GM12878 (cell line): ENCODE results near the gene CCL20. TPM values are rescaled to one million over a fixed set of nuclear protein-coding genes. Genes with fewer than 3 reads are reported as not detected.

Experiments
- BHLHE40 ChIP-seq, 2 experiments: fragments of 450-650 bp in 1 of 2; IDR thresholded peaks; 2 replicates each; pipeline ENCODE4 v1.6.1; 2011 to 2017; ENCODE audit warnings: low read depth in 2 of 2, borderline replicate concordance in 1 of 2, improper control_type of control experiment in 1 of 2, low read length in 1 of 2, mild to moderate bottlenecking in 1 of 2
- BRCA1 ChIP-seq: IDR thresholded peaks from 2 replicates; pipeline ENCODE4 v1.6.1; 2011; ENCODE audit warnings: low read depth, low read length, improper control_type of control experiment
- ESRRA ChIP-seq: IDR thresholded peaks from 2 replicates; pipeline ENCODE4 v1.6.1; 2012; ENCODE audit warnings: mild to moderate bottlenecking, low read length, improper control_type of control experiment
- EZH2 ChIP-seq: IDR thresholded peaks from 2 replicates; pipeline ENCODE4 v1.6.1; 2012; ENCODE audit warnings: low read depth, mild to moderate bottlenecking, control low read depth, inconsistent platforms, low read length, borderline replicate concordance; ENCODE audit not compliant: control insufficient read depth
- GABPA ChIP-seq: IDR thresholded peaks from 2 replicates; pipeline ENCODE4 v1.6.1; 2014; ENCODE audit warnings: antibody characterized with exemption, low read depth, mild to moderate bottlenecking, inconsistent platforms
- IKZF1 ChIP-seq: fragments of 450-650 bp; conservative IDR thresholded peaks from 2 replicates; pipeline ENCODE4 v1.6.1; 2017; ENCODE audit warnings: antibody characterized with exemption, mild to moderate bottlenecking
- IRF4 ChIP-seq: IDR thresholded peaks from 2 replicates; pipeline ENCODE4 v1.6.1; 2011; ENCODE audit warnings: low read depth, low read length
- KDM1A ChIP-seq: fragments of 200-600 bp; sonication (generic); IDR thresholded peaks from 2 replicates; pipeline ENCODE4 v1.6.1; 2016; ENCODE audit warnings: borderline replicate concordance
- MYB ChIP-seq: fragments of 150-350 bp; IDR thresholded peaks from 2 replicates; pipeline ENCODE4 v1.6.1; 2014; ENCODE audit warnings: mild to moderate bottlenecking, low read depth, low read length, borderline replicate concordance
- PAX5 ChIP-seq: IDR thresholded peaks from 2 replicates; pipeline ENCODE4 v1.6.1; 2011; ENCODE audit warnings: low read depth, low read length, borderline replicate concordance
- PML ChIP-seq: IDR thresholded peaks from 2 replicates; pipeline ENCODE4 v1.6.1; 2012; ENCODE audit warnings: low read length, inconsistent platforms
- RUNX3 ChIP-seq: IDR thresholded peaks from 2 replicates; pipeline ENCODE4 v1.6.1; 2012; ENCODE audit warnings: low read length, inconsistent platforms
- SPI1 ChIP-seq: IDR thresholded peaks from 2 replicates; pipeline ENCODE4 v1.6.1; 2011; ENCODE audit warnings: low read depth, mild to moderate bottlenecking, low read length, moderate library complexity, borderline replicate concordance; ENCODE audit not compliant: insufficient read depth
- SUPT20H ChIP-seq: IDR thresholded peaks from 2 replicates; pipeline ENCODE4 v1.6.1; 2011; ENCODE audit warnings: low read depth, mild to moderate bottlenecking, low read length, moderate library complexity, borderline replicate concordance; ENCODE audit not compliant: control insufficient read depth
- SUZ12 ChIP-seq: fragments of 200-600 bp; sonication (generic); IDR thresholded peaks from one replicate; pipeline ENCODE4 v1.6.1; 2018; ENCODE audit warnings: antibody characterized with exemption, mild to moderate bottlenecking; ENCODE audit not compliant: unreplicated experiment
- ZZZ3 ChIP-seq: IDR thresholded peaks from 2 replicates; pipeline ENCODE4 v1.6.1; 2011; ENCODE audit warnings: low read depth; ENCODE audit not compliant: control insufficient read depth, insufficient read length
- polyA plus RNA-seq, 11 experiments: library from polyadenylated mRNA; depleted of rRNA in 4 of 11; unstranded in 6 of 11; stranded (reverse) in 5 of 11; fragments of >200 nt; fragmentation: Nextera tagmentation in 4 of 11; fragmentation: Illumina TruSeq in 1 of 11; extraction: Ambion mirVana in 4 of 11; extraction: Trizol in 1 of 11; gene quantifications; 1 replicate in 1 of 11; 2 replicates in 10 of 11; pipeline versions ENCODE4 v1.2.1 to v1.2.3, GENCODE V29; 2011 to 2016; ENCODE audit warnings: inconsistent platforms in 2 of 11, missing spikeins in 2 of 11, low read depth in 1 of 11
- total RNA-seq, 4 experiments: library from RNA; depleted of rRNA in 3 of 4; stranded (reverse); fragments of >200 nt in 3 of 4; fragmentation: Illumina TruSeq in 1 of 4; extraction: Trizol in 1 of 4; gene quantifications; 2 replicates each; pipeline versions ENCODE4 v1.2.1 to v1.2.3, GENCODE V29; 2013 to 2021
- TF ChIP-seq, protein P1 (sequence below): IDR thresholded peaks from 2 replicates; pipeline ENCODE4 v1.6.1; 2012; ENCODE audit warnings: low read length, inconsistent platforms
- TF ChIP-seq, protein P2 (sequence below): fragments of 450-650 bp; IDR thresholded peaks from 2 replicates; pipeline ENCODE4 v1.6.1; 2016; ENCODE audit warnings: mild to moderate bottlenecking, moderate library complexity, borderline replicate concordance
- TF ChIP-seq, protein P3 (sequence below): fragments of 450-650 bp; IDR thresholded peaks from 2 replicates; pipeline ENCODE4 v1.6.1; 2017; ENCODE audit warnings: mild to moderate bottlenecking, low read depth, inconsistent platforms; ENCODE audit not compliant: poor library complexity, severe bottlenecking
- TF ChIP-seq, protein P4 (sequence below): fragments of 450-650 bp; IDR thresholded peaks from 2 replicates; pipeline ENCODE4 v1.6.1; 2018; ENCODE audit warnings: mild to moderate bottlenecking, low read depth, moderate library complexity; ENCODE audit not compliant: partially characterized antibody

The CCL20 gene
- total and polyA plus RNA-seq, 10 of the 15 experiments (the other 5 are each of a cell fraction or from before 2014, with no cell fraction given), result 5.5 to 35.7 (median 15.6) TPM

DNA sequence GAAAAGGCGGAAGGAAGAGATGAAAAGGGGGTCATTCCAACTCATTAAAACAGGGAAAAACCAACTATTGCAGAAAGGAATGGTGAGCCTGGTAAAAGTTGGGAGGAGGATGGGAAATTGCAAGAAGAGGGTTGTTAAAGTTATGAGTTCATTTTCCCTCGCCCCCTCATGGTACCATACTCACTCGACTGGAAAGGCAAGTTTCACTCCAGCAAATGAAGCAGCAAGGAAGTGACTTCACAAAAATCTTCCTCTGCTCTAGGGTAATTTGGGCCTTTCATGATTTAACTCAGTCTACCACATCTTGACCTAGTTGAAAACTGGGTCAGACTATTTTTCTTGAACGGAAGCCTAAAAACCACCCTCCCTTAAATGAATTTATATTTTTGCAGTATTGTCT lies 34.9 kb downstream of the CCL20 start (continued):
- TF ChIP-seq EZH2 (no peak), BHLHE40 (IDR thresholded peaks at IDR 0.05; ENCODE audit: borderline replicate concordance in 1 of 2, low read depth in 2 of 2, low read length in 1 of 2) (no peak), PAX5 (peak; percentile 79), ESRRA (no peak), GABPA (peak; percentile 72), BRCA1 (no peak), IRF4 (peak; percentile 66; the same call in 1 of the 2 replicates), SPI1 (peak; percentile 65; the same call in 1 of the 2 replicates), KDM1A (no peak), RUNX3 (peak; percentile 87), MYB (no peak), PML (peak; percentile 33; the same call in 1 of the 2 replicates), ZZZ3 (no peak), IKZF1 (peak; percentile 88), SUZ12 (no peak), SUPT20H (no peak)
- TF ChIP-seq, protein P1, sequence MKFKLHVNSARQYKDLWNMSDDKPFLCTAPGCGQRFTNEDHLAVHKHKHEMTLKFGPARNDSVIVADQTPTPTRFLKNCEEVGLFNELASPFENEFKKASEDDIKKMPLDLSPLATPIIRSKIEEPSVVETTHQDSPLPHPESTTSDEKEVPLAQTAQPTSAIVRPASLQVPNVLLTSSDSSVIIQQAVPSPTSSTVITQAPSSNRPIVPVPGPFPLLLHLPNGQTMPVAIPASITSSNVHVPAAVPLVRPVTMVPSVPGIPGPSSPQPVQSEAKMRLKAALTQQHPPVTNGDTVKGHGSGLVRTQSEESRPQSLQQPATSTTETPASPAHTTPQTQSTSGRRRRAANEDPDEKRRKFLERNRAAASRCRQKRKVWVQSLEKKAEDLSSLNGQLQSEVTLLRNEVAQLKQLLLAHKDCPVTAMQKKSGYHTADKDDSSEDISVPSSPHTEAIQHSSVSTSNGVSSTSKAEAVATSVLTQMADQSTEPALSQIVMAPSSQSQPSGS, result peak; percentile 84
- TF ChIP-seq, protein P2, sequence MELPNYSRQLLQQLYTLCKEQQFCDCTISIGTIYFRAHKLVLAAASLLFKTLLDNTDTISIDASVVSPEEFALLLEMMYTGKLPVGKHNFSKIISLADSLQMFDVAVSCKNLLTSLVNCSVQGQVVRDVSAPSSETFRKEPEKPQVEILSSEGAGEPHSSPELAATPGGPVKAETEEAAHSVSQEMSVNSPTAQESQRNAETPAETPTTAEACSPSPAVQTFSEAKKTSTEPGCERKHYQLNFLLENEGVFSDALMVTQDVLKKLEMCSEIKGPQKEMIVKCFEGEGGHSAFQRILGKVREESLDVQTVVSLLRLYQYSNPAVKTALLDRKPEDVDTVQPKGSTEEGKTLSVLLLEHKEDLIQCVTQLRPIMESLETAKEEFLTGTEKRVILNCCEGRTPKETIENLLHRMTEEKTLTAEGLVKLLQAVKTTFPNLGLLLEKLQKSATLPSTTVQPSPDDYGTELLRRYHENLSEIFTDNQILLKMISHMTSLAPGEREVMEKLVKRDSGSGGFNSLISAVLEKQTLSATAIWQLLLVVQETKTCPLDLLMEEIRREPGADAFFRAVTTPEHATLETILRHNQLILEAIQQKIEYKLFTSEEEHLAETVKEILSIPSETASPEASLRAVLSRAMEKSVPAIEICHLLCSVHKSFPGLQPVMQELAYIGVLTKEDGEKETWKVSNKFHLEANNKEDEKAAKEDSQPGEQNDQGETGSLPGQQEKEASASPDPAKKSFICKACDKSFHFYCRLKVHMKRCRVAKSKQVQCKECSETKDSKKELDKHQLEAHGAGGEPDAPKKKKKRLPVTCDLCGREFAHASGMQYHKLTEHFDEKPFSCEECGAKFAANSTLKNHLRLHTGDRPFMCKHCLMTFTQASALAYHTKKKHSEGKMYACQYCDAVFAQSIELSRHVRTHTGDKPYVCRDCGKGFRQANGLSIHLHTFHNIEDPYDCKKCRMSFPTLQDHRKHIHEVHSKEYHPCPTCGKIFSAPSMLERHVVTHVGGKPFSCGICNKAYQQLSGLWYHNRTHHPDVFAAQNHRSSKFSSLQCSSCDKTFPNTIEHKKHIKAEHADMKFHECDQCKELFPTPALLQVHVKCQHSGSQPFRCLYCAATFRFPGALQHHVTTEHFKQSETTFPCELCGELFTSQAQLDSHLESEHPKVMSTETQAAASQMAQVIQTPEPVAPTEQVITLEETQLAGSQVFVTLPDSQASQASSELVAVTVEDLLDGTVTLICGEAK, result no peak
- TF ChIP-seq, protein P3, sequence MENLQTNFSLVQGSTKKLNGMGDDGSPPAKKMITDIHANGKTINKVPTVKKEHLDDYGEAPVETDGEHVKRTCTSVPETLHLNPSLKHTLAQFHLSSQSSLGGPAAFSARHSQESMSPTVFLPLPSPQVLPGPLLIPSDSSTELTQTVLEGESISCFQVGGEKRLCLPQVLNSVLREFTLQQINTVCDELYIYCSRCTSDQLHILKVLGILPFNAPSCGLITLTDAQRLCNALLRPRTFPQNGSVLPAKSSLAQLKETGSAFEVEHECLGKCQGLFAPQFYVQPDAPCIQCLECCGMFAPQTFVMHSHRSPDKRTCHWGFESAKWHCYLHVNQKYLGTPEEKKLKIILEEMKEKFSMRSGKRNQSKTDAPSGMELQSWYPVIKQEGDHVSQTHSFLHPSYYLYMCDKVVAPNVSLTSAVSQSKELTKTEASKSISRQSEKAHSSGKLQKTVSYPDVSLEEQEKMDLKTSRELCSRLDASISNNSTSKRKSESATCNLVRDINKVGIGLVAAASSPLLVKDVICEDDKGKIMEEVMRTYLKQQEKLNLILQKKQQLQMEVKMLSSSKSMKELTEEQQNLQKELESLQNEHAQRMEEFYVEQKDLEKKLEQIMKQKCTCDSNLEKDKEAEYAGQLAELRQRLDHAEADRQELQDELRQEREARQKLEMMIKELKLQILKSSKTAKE, result peak; percentile 63
- TF ChIP-seq, protein P4, sequence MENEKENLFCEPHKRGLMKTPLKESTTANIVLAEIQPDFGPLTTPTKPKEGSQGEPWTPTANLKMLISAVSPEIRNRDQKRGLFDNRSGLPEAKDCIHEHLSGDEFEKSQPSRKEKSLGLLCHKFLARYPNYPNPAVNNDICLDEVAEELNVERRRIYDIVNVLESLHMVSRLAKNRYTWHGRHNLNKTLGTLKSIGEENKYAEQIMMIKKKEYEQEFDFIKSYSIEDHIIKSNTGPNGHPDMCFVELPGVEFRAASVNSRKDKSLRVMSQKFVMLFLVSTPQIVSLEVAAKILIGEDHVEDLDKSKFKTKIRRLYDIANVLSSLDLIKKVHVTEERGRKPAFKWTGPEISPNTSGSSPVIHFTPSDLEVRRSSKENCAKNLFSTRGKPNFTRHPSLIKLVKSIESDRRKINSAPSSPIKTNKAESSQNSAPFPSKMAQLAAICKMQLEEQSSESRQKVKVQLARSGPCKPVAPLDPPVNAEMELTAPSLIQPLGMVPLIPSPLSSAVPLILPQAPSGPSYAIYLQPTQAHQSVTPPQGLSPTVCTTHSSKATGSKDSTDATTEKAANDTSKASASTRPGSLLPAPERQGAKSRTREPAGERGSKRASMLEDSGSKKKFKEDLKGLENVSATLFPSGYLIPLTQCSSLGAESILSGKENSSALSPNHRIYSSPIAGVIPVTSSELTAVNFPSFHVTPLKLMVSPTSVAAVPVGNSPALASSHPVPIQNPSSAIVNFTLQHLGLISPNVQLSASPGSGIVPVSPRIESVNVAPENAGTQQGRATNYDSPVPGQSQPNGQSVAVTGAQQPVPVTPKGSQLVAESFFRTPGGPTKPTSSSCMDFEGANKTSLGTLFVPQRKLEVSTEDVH, result no peak
